H1 (cell line): ENCODE measurements around the gene MYH7B. TPM values are rescaled to one million over a fixed set of nuclear protein-coding genes. Genes with fewer than 3 reads are reported as not detected.

Experiments used
- CTCF ChIA-PET: fragments of 300-600 bp; sonication (Branson Sonifier 250); formaldehyde crosslinking; loops from one replicate; lab custom pipeline; 2021; ENCODE audit not compliant: partially characterized antibody; lab: Charles Lee
- POLR2A ChIA-PET: fragments of 300-600 bp; sonication (Branson Sonifier 250); formaldehyde crosslinking; loops from one replicate; lab custom pipeline; 2021; ENCODE audit warnings: inconsistent platforms; ENCODE audit not compliant: partially characterized antibody; lab: Charles Lee
- DNase-seq, 2 experiments: peaks; one replicate each; pipeline versions ENCODE4 v3.0.0 to v3.0.0-alpha.2; 2010 to 2022; ENCODE audit warnings: low spot score in 2 of 2, low read depth in 1 of 2, mixed read lengths in 1 of 2
- FAIRE-seq: peaks from 2 replicates; lab custom pipeline; 2011; peaks lifted over from hg19 to GRCh38; lab: Jason Lieb, UNC
- H2AFZ ChIP-seq: 2 replicates; pipeline ENCODE4 v1.8.1; 2012; ENCODE audit warnings: low read length, inconsistent platforms
- H2AK5ac ChIP-seq: 2 replicates; pipeline ENCODE4 v1.6.1; 2013; ENCODE audit warnings: low read depth, low read length
- H2BK120ac ChIP-seq: replicated peaks from 2 replicates; pipeline ENCODE3; 2013; ENCODE audit warnings: low read depth, low read length, inconsistent platforms
- H2BK12ac ChIP-seq: 2 replicates; pipeline ENCODE4 v1.6.1; 2013; ENCODE audit warnings: low read depth, low read length
- H2BK15ac ChIP-seq: 2 replicates; pipeline ENCODE4 v1.6.1; 2013; ENCODE audit warnings: low read length
- H2BK20ac ChIP-seq: 2 replicates; pipeline ENCODE4 v1.6.1; 2013; ENCODE audit warnings: low read length
- H2BK5ac ChIP-seq: 2 replicates; pipeline ENCODE4 v1.6.1; 2013; ENCODE audit warnings: low read depth, low read length
- H3K14ac ChIP-seq: 2 replicates; pipeline ENCODE4 v1.6.1; 2013; ENCODE audit warnings: inconsistent platforms; ENCODE audit not compliant: insufficient read length
- H3K18ac ChIP-seq: 2 replicates; pipeline ENCODE4 v1.6.1; 2013; ENCODE audit warnings: low read length; ENCODE audit errors: extremely low read depth
- H3K23ac ChIP-seq: 2 replicates; pipeline ENCODE4 v1.6.1; 2013; ENCODE audit warnings: inconsistent platforms; ENCODE audit not compliant: insufficient read length
- H3K23me2 ChIP-seq: 2 replicates; pipeline ENCODE4 v1.6.1; 2013; ENCODE audit warnings: low read depth, low read length
- H3K27ac ChIP-seq: 2 replicates; pipeline ENCODE4 v1.6.1; 2011; ENCODE audit warnings: low read depth, low read length, inconsistent platforms
- H3K27me3 ChIP-seq, 4 experiments: replicated peaks in 1 of 4; 1 replicate in 1 of 4; 2 replicates in 3 of 4; pipeline versions ENCODE4 v1.6.1 to v1.8.1; 2011 to 2013; ENCODE audit warnings: low read length in 3 of 4, mild to moderate bottlenecking in 3 of 4, inconsistent platforms in 2 of 4, mixed read lengths in 2 of 4, moderate library complexity in 1 of 4; ENCODE audit not compliant: control insufficient read depth in 3 of 4, insufficient read depth in 3 of 4; ENCODE audit errors: extremely low read depth in 1 of 4
- H3K36me3 ChIP-seq, 4 experiments: 2 replicates each; pipeline versions ENCODE4 v1.6.1 to v1.8.1; 2011 to 2013; ENCODE audit warnings: mild to moderate bottlenecking in 4 of 4, low read length in 3 of 4, moderate library complexity in 2 of 4, control low read depth in 1 of 4, inconsistent platforms in 1 of 4; ENCODE audit not compliant: insufficient read depth in 4 of 4, control insufficient read depth in 2 of 4
- H3K4ac ChIP-seq: replicated peaks from 2 replicates; pipeline ENCODE3; 2013; ENCODE audit warnings: low read length, low read depth, mixed read lengths, inconsistent platforms; ENCODE audit not compliant: insufficient read length
- H3K4me1 ChIP-seq, 4 experiments: replicated peaks in 1 of 4; 1 replicate in 1 of 4; 2 replicates in 3 of 4; pipeline versions ENCODE4 v1.6.1 to v1.8.1; 2011 to 2013; ENCODE audit warnings: low read length in 3 of 4, inconsistent platforms in 2 of 4, mixed read lengths in 1 of 4; ENCODE audit not compliant: insufficient read depth in 4 of 4, control insufficient read depth in 3 of 4
- H3K4me2 ChIP-seq, 2 experiments: 2 replicates each; pipeline versions ENCODE4 v1.6.1 to v1.8.1; 2011 to 2013; ENCODE audit warnings: low read depth in 2 of 2, low read length in 2 of 2, control low read depth in 1 of 2, inconsistent platforms in 1 of 2, mild to moderate bottlenecking in 1 of 2; ENCODE audit not compliant: insufficient read depth in 1 of 2
- H3K4me3 ChIP-seq, 4 experiments: fragments of 200-600, 300-600 bp in 1 of 4; sonication (generic), shearing (Covaris generic), sonication (Bioruptor Twin) in 1 of 4; 2 replicates each; pipeline versions ENCODE4 v1.5.1 to v1.8.1; 2011 to 2016; ENCODE audit warnings: low read length in 4 of 4, low read depth in 3 of 4, control low read depth in 2 of 4, inconsistent platforms in 2 of 4, mild to moderate bottlenecking in 2 of 4, mixed read lengths in 1 of 4, moderate library complexity in 1 of 4; ENCODE audit not compliant: insufficient read depth in 2 of 4; ENCODE audit errors: extremely low read depth in 1 of 4
- H3K56ac ChIP-seq: replicated peaks from 2 replicates; pipeline ENCODE3; 2013; ENCODE audit warnings: low read depth, mild to moderate bottlenecking, mixed read lengths, low read length, inconsistent platforms; ENCODE audit not compliant: insufficient read length
- H3K79me1 ChIP-seq: 2 replicates; pipeline ENCODE4 v1.6.1; 2013; ENCODE audit warnings: low read depth, low read length, control low read depth
- H3K79me2 ChIP-seq, 2 experiments: 2 replicates each; pipeline versions ENCODE4 v1.6.1 to v1.8.1; 2012 to 2013; ENCODE audit warnings: low read length in 2 of 2, mild to moderate bottlenecking in 2 of 2, inconsistent platforms in 1 of 2; ENCODE audit not compliant: insufficient read depth in 2 of 2, control insufficient read depth in 1 of 2
- H3K9ac ChIP-seq, 4 experiments: replicated peaks in 1 of 4; 1 replicate in 1 of 4; 2 replicates in 3 of 4; pipeline versions ENCODE4 v1.6.1 to v1.8.1; 2011 to 2013; ENCODE audit warnings: low read depth in 3 of 4, low read length in 3 of 4, control low read depth in 2 of 4, mild to moderate bottlenecking in 2 of 4, moderate library complexity in 2 of 4, inconsistent platforms in 1 of 4; ENCODE audit errors: extremely low read depth in 1 of 4
- H3K9me3 ChIP-seq, 2 experiments: 2 replicates each; pipeline versions ENCODE4 v1.6.1 to v1.8.1; 2012 to 2013; ENCODE audit warnings: mild to moderate bottlenecking in 2 of 2, moderate library complexity in 2 of 2, control low read depth in 1 of 2, inconsistent platforms in 1 of 2, low read depth in 1 of 2, low read length in 1 of 2, mixed read lengths in 1 of 2; ENCODE audit not compliant: insufficient read depth in 2 of 2
- H4K20me1 ChIP-seq, 2 experiments: replicated peaks in 1 of 2; 2 replicates each; pipeline versions ENCODE3 to v1.8.1; 2011 to 2013; ENCODE audit warnings: inconsistent platforms in 2 of 2, low read length in 2 of 2, mild to moderate bottlenecking in 1 of 2; ENCODE audit not compliant: insufficient read depth in 2 of 2, control insufficient read depth in 1 of 2
- H4K5ac ChIP-seq: 2 replicates; pipeline ENCODE4 v1.6.1; 2013; ENCODE audit warnings: low read length, low read depth, mixed read lengths, inconsistent platforms; ENCODE audit not compliant: insufficient read length
- H4K8ac ChIP-seq: 2 replicates; pipeline ENCODE4 v1.8.0; 2013; ENCODE audit warnings: mild to moderate bottlenecking, moderate library complexity, low read length, inconsistent platforms; ENCODE audit not compliant: insufficient read depth; ENCODE audit errors: extremely low read depth
- H4K91ac ChIP-seq: replicated peaks from 2 replicates; pipeline ENCODE3; 2013; ENCODE audit warnings: low read length, mixed read lengths, inconsistent platforms; ENCODE audit not compliant: insufficient read length
- BACH1 ChIP-seq: IDR thresholded peaks from 2 replicates; pipeline ENCODE4 v1.6.1; 2012; ENCODE audit warnings: low read length, improper control_type of control experiment
- FOSL1 ChIP-seq: IDR thresholded peaks from 2 replicates; pipeline ENCODE4 v1.6.1; 2011; ENCODE audit warnings: mild to moderate bottlenecking, low read depth, low read length, moderate library complexity; ENCODE audit not compliant: insufficient read depth
- HDAC2 ChIP-seq, 2 experiments: fragments of 300-600 bp in 1 of 2; sonication (generic) in 1 of 2; IDR thresholded peaks; 2 replicates each; pipeline ENCODE4 v1.6.1; 2011 to 2012; ENCODE audit warnings: low read depth in 2 of 2, low read length in 2 of 2, mild to moderate bottlenecking in 2 of 2, moderate library complexity in 2 of 2, borderline replicate concordance in 1 of 2, inconsistent platforms in 1 of 2
- SRF ChIP-seq: IDR thresholded peaks from 2 replicates; pipeline ENCODE4 v1.6.1; 2011; ENCODE audit warnings: mild to moderate bottlenecking, low read depth, low read length, moderate library complexity
- TEAD4 ChIP-seq: IDR thresholded peaks from 2 replicates; pipeline ENCODE4 v1.6.1; 2012; ENCODE audit warnings: low read depth, low read length, inconsistent platforms, mixed read lengths
- WGBS, 2 experiments: shearing (Covaris generic) in 1 of 2; methylation state at CpG; one replicate each; pipeline versions ENCODE4 v1.1.6 to v1.1.7; 2013 to 2015; ENCODE audit warnings: low lambda C conversion rate in 2 of 2, mixed read lengths in 2 of 2, inconsistent platforms in 1 of 2, low coverage in 1 of 2, missing lambda C conversion rate in 1 of 2; ENCODE audit not compliant: insufficient replicate concordance in 2 of 2, insufficient coverage in 1 of 2, insufficient read length in 1 of 2; ENCODE audit errors: extremely low coverage in 1 of 2, missing lambda C conversion rate in 1 of 2; 5-methylcytosine and 5-hydroxymethylcytosine counted together
- polyA plus RNA-seq, 7 experiments: library from polyadenylated mRNA; depleted of rRNA in 3 of 7; stranded (reverse) in 5 of 7; unstranded in 2 of 7; fragments of >200 nt in 5 of 7; fragments of 200-250 nt in 2 of 7; gene quantifications; 1 replicate in 5 of 7; 2 replicates in 1 of 7; 4 replicates in 1 of 7; pipeline versions ENCODE4 v1.2.1 to v1.2.3, GENCODE V29; 2011 to 2013; ENCODE audit warnings: missing spikeins in 2 of 7, mixed read lengths in 2 of 7
- total RNA-seq: library from RNA; stranded (reverse); fragmentation: NEBNext Ultra II Directional; extraction: Animal tissue kit (Norgen Biotek cat#: 25700); gene quantifications from 2 replicates; pipeline ENCODE4 v1.2.1, GENCODE V29; 2021

The MYH7B gene
- total and polyA plus RNA-seq, 2 of the 8 experiments (the other 6 are each of a cell fraction or from before 2014, with no cell fraction given): 0.15 to 0.30 TPM

DNA sequence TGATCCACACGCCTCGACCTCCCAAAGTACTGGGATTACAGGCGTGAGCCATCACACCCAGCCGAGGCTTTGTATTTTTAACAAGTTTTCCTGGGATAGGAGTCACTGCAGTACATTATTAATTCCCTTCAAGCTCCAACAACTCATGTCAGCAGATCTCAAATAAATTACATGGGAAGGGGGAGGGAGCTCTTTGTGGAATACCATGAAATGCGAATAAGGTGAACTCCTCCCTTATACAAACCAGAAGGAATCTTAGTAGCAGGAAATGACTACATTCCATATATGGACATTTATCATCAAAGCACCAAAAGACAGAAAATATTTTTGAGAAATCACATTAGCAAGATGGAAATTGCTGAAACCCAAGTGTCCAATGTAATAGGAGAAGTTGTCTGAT, 3.0 kb upstream of the MYH7B start:
- Histone ChIP-seq H3K56ac (no peak overlapping the region), H3K9me3 (no peaks in the 10 kb centered on the region), H2BK5ac (no peak overlapping the region), H2BK120ac (no peak overlapping the region), H3K4me3 (no peak overlapping the region), H3K4ac (no peak overlapping the region), H3K18ac (no peak overlapping the region), H3K14ac (no peak overlapping the region), H4K91ac (no peak overlapping the region), H4K8ac (no peak overlapping the region), H4K20me1 (peaks cover 0 to 1% of the 10 kb centered on the region in 2 experiments), H2AFZ (no peak overlapping the region), H2BK12ac (no peak overlapping the region), H2BK15ac (no peak overlapping the region), H3K79me1 (no peaks in the 10 kb centered on the region), H3K79me2 (no peaks in the 10 kb centered on the region), H3K23me2 (peaks cover 4% of the 10 kb centered on the region; the same call in 1 of the 2 replicates), H3K36me3 (peaks cover 0 to 6% (median 1%) of the 10 kb centered on the region in 4 experiments; a peak in 2 of 8 replicates), H3K4me1 (peaks cover 0 to 12% (median under 1%) of the 10 kb centered on the region in 4 experiments; a peak in 3 of 7 replicates), H3K27ac (no peak overlapping the region), H2BK20ac (no peak overlapping the region), H2AK5ac (no peak overlapping the region), H3K27me3 (peaks cover 0 to 5% (median 1%) of the 10 kb centered on the region in 4 experiments; a peak in 3 of 7 replicates), H4K5ac (no peak overlapping the region), H3K4me2 (no peak overlapping the region), H3K23ac (no peak overlapping the region), H3K9ac (no peak overlapping the region)
- ChIA-PET POLR2A (interaction anchor here (2.5 to 3.3 kb wide), 2 partner anchors 10 to 28 kb away, joined by 9 to 16 read pairs; no protein-coding TSS in a partner anchor), CTCF (interaction anchor here (1.0 to 3.7 kb wide), 4 partner anchors 9 to 78 kb away, joined by 3 to 18 read pairs (median 3); no protein-coding TSS in a partner anchor)
- DNase-seq (no peak), FAIRE-seq (no peak)
- 85% methylated on average over 5 of the region's 5 CpGs; no CpG with 5 or more reads in 1 of the 2 experiments for WGBS, 2 experiments
- TF ChIP-seq TEAD4: no peak
- TF ChIP-seq SRF: no peak
- no peak for TF ChIP-seq FOSL1
- no peak for TF ChIP-seq BACH1
- no peak for TF ChIP-seq HDAC2 (IDR thresholded peaks at IDR 0.05; ENCODE audit: borderline replicate concordance in 1 of 2, low read depth in 2 of 2, low read length in 2 of 2)
